Loucy (cell line): Measurements from ENCODE around the gene ASTN2.

ENCODE experiments used
- EZH2phosphoT487 ChIP-seq: fragments of 200-600 bp; IDR thresholded peaks from 2 replicates; pipeline ENCODE4 v1.6.1; 2018; ENCODE audit warnings: antibody characterized with exemption, mild to moderate bottlenecking, moderate library complexity, borderline replicate concordance
- TF ChIP-seq, protein P1 (sequence below): fragments of 200-600 bp; sonication (generic); conservative IDR thresholded peaks from 2 replicates; pipeline ENCODE4 v1.5.1; 2014; ENCODE audit warnings: mild to moderate bottlenecking, antibody characterized with exemption, low read length

DNA sequence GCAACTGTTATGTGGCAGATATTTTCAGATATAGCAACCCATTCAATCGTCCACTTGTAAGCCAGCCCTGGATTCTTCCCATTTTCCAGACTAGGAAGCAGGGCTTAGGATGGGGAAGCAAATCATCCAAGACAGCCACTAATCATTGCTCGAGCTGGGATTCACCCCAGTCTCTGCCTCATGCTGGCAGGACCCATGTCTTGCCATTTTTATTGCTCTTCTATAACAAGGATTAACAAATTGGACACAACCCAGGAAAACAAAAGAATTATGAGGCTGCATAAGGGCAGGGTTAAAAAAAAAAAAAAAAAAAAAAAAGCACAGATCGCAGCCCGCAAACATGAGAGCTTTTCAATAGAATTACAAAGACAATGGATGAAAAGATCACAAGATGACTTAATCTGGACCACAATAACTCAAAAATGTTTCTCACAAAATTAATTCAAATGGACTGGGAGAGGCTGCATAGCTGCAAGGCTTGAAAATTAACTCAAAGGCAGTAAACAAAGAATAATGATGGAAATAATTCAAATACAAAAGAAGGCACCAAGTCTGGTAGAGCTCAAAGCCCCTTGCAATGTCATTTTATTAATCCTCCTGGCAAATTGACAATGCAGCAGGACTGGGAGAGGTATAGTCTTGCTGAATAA, 40.7 kb downstream of the ASTN2 start:
- TF ChIP-seq, protein P1, sequence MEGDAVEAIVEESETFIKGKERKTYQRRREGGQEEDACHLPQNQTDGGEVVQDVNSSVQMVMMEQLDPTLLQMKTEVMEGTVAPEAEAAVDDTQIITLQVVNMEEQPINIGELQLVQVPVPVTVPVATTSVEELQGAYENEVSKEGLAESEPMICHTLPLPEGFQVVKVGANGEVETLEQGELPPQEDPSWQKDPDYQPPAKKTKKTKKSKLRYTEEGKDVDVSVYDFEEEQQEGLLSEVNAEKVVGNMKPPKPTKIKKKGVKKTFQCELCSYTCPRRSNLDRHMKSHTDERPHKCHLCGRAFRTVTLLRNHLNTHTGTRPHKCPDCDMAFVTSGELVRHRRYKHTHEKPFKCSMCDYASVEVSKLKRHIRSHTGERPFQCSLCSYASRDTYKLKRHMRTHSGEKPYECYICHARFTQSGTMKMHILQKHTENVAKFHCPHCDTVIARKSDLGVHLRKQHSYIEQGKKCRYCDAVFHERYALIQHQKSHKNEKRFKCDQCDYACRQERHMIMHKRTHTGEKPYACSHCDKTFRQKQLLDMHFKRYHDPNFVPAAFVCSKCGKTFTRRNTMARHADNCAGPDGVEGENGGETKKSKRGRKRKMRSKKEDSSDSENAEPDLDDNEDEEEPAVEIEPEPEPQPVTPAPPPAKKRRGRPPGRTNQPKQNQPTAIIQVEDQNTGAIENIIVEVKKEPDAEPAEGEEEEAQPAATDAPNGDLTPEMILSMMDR: no peak
- no peak for TF ChIP-seq EZH2phosphoT487
